GM12878 (cell line): Measurements from ENCODE around the gene BIK.

ENCODE experiments used
- CBFB ChIP-seq: IDR thresholded peaks from 2 replicates; pipeline ENCODE4 v1.6.1; 2016; ENCODE audit warnings: antibody characterized with exemption, low read depth
- CHD1 ChIP-seq: IDR thresholded peaks from 2 replicates; pipeline ENCODE4 v1.6.1; 2012; ENCODE audit warnings: low read depth, low read length, improper control_type of control experiment
- EZH2 ChIP-seq: IDR thresholded peaks from 2 replicates; pipeline ENCODE4 v1.6.1; 2012; ENCODE audit warnings: low read depth, mild to moderate bottlenecking, control low read depth, inconsistent platforms, low read length, borderline replicate concordance; ENCODE audit not compliant: control insufficient read depth
- JUNB ChIP-seq: IDR thresholded peaks from 2 replicates; pipeline ENCODE4 v1.6.1; 2016; ENCODE audit warnings: antibody characterized with exemption, mild to moderate bottlenecking
- KAT2A ChIP-seq: conservative IDR thresholded peaks from 2 replicates; pipeline ENCODE4 v1.6.1; 2011; ENCODE audit warnings: low read depth, low read length; ENCODE audit not compliant: control insufficient read depth
- NRF1 ChIP-seq: conservative IDR thresholded peaks from 2 replicates; pipeline ENCODE4 v1.6.1; 2011; ENCODE audit warnings: mild to moderate bottlenecking, low read depth, low read length, improper control_type of control experiment
- POLR2AphosphoS2 ChIP-seq: IDR thresholded peaks from 2 replicates; pipeline ENCODE4 v1.6.1; 2011; ENCODE audit warnings: low read depth, mild to moderate bottlenecking, low read length, improper control_type of control experiment, moderate library complexity
- POLR2AphosphoS5 ChIP-seq: IDR thresholded peaks from 2 replicates; pipeline ENCODE4 v1.6.1; 2011; ENCODE audit warnings: mild to moderate bottlenecking, low read length, inconsistent platforms
- RCOR1 ChIP-seq: conservative IDR thresholded peaks from 2 replicates; pipeline ENCODE4 v1.6.1; 2012; ENCODE audit warnings: low read depth, low read length, improper control_type of control experiment
- SUPT20H ChIP-seq: IDR thresholded peaks from 2 replicates; pipeline ENCODE4 v1.6.1; 2011; ENCODE audit warnings: low read depth, mild to moderate bottlenecking, low read length, moderate library complexity, borderline replicate concordance; ENCODE audit not compliant: control insufficient read depth
- TBL1XR1 ChIP-seq: IDR thresholded peaks from 2 replicates; pipeline ENCODE4 v1.6.1; 2012; ENCODE audit warnings: low read depth, low read length, improper control_type of control experiment
- YBX1 ChIP-seq: fragments of 450-650 bp; IDR thresholded peaks from 2 replicates; pipeline ENCODE4 v1.6.1; 2016; ENCODE audit warnings: antibody characterized with exemption
- TF ChIP-seq, protein P1 (sequence below), 3 experiments: IDR thresholded peaks in 2 of 3; conservative IDR thresholded peaks in 1 of 3; 2 replicates each; pipeline ENCODE4 v1.5.1; 2011; ENCODE audit warnings: low read depth in 3 of 3, low read length in 3 of 3, mild to moderate bottlenecking in 3 of 3, control low read depth in 2 of 3, moderate library complexity in 2 of 3, inconsistent platforms in 1 of 3, mixed read lengths in 1 of 3; ENCODE audit not compliant: control insufficient read depth in 2 of 3, insufficient read depth in 1 of 3; ENCODE audit errors: extremely low read depth in 1 of 3
- TF ChIP-seq, protein P2 (sequence below): IDR thresholded peaks from 2 replicates; pipeline ENCODE4 v1.6.1; 2012; ENCODE audit warnings: low read depth, low read length, improper control_type of control experiment

DNA sequence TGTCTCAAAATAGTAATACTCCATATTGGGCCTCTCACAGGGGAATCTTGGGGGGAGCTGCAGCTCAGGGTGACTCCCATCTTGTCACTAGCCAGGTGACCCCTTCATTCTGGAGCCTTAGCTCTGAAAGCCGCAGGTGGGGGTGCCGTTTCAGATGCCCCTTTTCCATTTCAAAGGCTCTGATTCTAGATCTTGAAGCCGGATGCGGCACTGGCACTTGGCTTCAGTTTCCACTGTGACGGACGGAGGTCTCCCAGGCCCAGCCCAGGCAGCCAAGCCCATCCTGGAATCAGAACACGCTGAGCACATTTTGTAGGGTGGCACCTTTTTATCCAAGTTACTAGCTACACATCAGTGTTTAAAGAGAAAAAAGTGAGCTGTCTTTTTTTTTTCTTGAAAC, 6.4 kb downstream of the BIK start:
- TF ChIP-seq, protein P1, sequence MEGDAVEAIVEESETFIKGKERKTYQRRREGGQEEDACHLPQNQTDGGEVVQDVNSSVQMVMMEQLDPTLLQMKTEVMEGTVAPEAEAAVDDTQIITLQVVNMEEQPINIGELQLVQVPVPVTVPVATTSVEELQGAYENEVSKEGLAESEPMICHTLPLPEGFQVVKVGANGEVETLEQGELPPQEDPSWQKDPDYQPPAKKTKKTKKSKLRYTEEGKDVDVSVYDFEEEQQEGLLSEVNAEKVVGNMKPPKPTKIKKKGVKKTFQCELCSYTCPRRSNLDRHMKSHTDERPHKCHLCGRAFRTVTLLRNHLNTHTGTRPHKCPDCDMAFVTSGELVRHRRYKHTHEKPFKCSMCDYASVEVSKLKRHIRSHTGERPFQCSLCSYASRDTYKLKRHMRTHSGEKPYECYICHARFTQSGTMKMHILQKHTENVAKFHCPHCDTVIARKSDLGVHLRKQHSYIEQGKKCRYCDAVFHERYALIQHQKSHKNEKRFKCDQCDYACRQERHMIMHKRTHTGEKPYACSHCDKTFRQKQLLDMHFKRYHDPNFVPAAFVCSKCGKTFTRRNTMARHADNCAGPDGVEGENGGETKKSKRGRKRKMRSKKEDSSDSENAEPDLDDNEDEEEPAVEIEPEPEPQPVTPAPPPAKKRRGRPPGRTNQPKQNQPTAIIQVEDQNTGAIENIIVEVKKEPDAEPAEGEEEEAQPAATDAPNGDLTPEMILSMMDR (IDR thresholded peaks at IDR 0.05 in 2 of 3, conservative IDR thresholded peaks at IDR 0.05 in 1 of 3; ENCODE audit: control insufficient read depth in 2 of 3, extremely low read depth in 1 of 3, insufficient read depth in 1 of 3, low read depth in 3 of 3, low read length in 3 of 3) = no peak
- TF ChIP-seq CBFB = no peak
- no peak for TF ChIP-seq NRF1
- no peak for TF ChIP-seq RCOR1
- no peak for TF ChIP-seq JUNB
- TF ChIP-seq, protein P2, sequence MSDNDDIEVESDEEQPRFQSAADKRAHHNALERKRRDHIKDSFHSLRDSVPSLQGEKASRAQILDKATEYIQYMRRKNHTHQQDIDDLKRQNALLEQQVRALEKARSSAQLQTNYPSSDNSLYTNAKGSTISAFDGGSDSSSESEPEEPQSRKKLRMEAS = no peak
- TF ChIP-seq KAT2A = no peak
- TF ChIP-seq SUPT20H = no peak
- no peak for TF ChIP-seq POLR2AphosphoS5
- no peak for TF ChIP-seq YBX1
- TF ChIP-seq EZH2 = no peak
- no peak for TF ChIP-seq POLR2AphosphoS2
- no peak for TF ChIP-seq TBL1XR1
- no peak for TF ChIP-seq CHD1
